PC-9 (cell line): Measurements from ENCODE around the gene ZSCAN23. TPM values are rescaled to one million over a fixed set of nuclear protein-coding genes. Genes with fewer than 3 reads are reported as not detected.
A peak's percentile ranks its signal among the peaks of the same experiment; 100 is the strongest.

Experiments used
- BruUV-seq: library from RNA; stranded (reverse); fragments of 400-500 nt; replicated peaks from 2 replicates; lab custom pipeline; 2021; lab: Mats Ljungman, UMichigan
- CTCF ChIA-PET: fragments of 300-600 bp; sonication (Branson Sonifier 250); formaldehyde crosslinking; loops from one replicate; lab custom pipeline; 2022; ENCODE audit warnings: antibody characterized with exemption; lab: Charles Lee
- POLR2A ChIA-PET: fragments of 300-600 bp; sonication (Branson Sonifier 250); formaldehyde crosslinking; loops from one replicate; lab custom pipeline; 2022; ENCODE audit warnings: antibody characterized with exemption; ENCODE audit not compliant: unreplicated experiment; lab: Charles Lee
- DNase-seq, 2 experiments: peaks; one replicate each; pipeline versions ENCODE4 v3.0.0 to v3.0.0-alpha.2; 2015 to 2022; ENCODE audit warnings: mixed read lengths in 1 of 2
- H2AFZ ChIP-seq: fragments of 200-600 bp; sonication (generic); 2 replicates; pipeline ENCODE4 v1.8.1; 2017; ENCODE audit warnings: antibody characterized with exemption
- H3F3A ChIP-seq: fragments of 200-600 bp; sonication (generic); 2 replicates; pipeline ENCODE4 v1.8.1; 2017; ENCODE audit warnings: antibody characterized with exemption, mild to moderate bottlenecking, low read depth; ENCODE audit not compliant: insufficient read depth
- H3K27ac ChIP-seq: fragments of 200-600 bp; sonication (generic); 2 replicates; pipeline ENCODE4 v1.6.1; 2016; ENCODE audit warnings: mixed run types
- H3K27me3 ChIP-seq: fragments of 200-600 bp; sonication (generic); 2 replicates; pipeline ENCODE4 v1.6.1; 2016; ENCODE audit warnings: low read depth, mixed run types; ENCODE audit not compliant: insufficient read depth
- H3K36me3 ChIP-seq: fragments of 200-600 bp; sonication (generic); 2 replicates; pipeline ENCODE4 v1.6.1; 2016; ENCODE audit warnings: low read depth, mixed run types
- H3K4me1 ChIP-seq: fragments of 200-600 bp; sonication (generic); replicated peaks from 2 replicates; pipeline ENCODE4 v1.6.1; 2016; ENCODE audit warnings: mixed run types; ENCODE audit not compliant: insufficient read depth
- H3K4me2 ChIP-seq: fragments of 200-600 bp; sonication (generic); 2 replicates; pipeline ENCODE4 v1.6.1; 2017; ENCODE audit warnings: mixed run types
- H3K4me3 ChIP-seq: fragments of 200-600 bp; sonication (generic); 2 replicates; pipeline ENCODE4 v1.6.1; 2016; ENCODE audit warnings: mixed run types
- H3K79me2 ChIP-seq: fragments of 200-600 bp; sonication (generic); 2 replicates; pipeline ENCODE4 v1.6.1; 2017; ENCODE audit warnings: low read depth, mixed run types
- H3K9me2 ChIP-seq: fragments of 200-600 bp; sonication (generic); 2 replicates; pipeline ENCODE4 v1.8.1; 2017; ENCODE audit warnings: mild to moderate bottlenecking; ENCODE audit not compliant: insufficient read depth
- H3K9me3 ChIP-seq: fragments of 200-600 bp; sonication (generic); 2 replicates; pipeline ENCODE4 v1.8.1; 2016; ENCODE audit warnings: low read depth; ENCODE audit not compliant: insufficient read depth
- H4K20me1 ChIP-seq: fragments of 200-600 bp; sonication (generic); 2 replicates; pipeline ENCODE4 v1.8.1; 2017; ENCODE audit not compliant: insufficient read depth
- CTCF ChIP-seq: fragments of 200-600 bp; sonication (generic); conservative IDR thresholded peaks from 2 replicates; pipeline ENCODE4 v1.6.1; 2017; ENCODE audit warnings: mixed run types, antibody characterized with exemption, mild to moderate bottlenecking, moderate library complexity
- EZH2 ChIP-seq: fragments of 200-600 bp; sonication (generic); IDR thresholded peaks from 2 replicates; pipeline ENCODE4 v1.8.0; 2017; ENCODE audit warnings: antibody characterized with exemption, low read depth
- intact Hi-C: fragments of 100-400 bp; cut with micrococcal nuclease; formaldehyde crosslinking; loops from one replicate; pipeline ENCODE4 v1.10.0; 2022; ENCODE audit not compliant: unreplicated experiment
- total RNA-seq: library from RNA; stranded (reverse); gene quantifications from 2 replicates; pipeline ENCODE4 v1.2.3, GENCODE V29; 2021

Gene ZSCAN23
- total RNA-seq, 1 experiment from 2014 or later: 9.1 TPM

DNA sequence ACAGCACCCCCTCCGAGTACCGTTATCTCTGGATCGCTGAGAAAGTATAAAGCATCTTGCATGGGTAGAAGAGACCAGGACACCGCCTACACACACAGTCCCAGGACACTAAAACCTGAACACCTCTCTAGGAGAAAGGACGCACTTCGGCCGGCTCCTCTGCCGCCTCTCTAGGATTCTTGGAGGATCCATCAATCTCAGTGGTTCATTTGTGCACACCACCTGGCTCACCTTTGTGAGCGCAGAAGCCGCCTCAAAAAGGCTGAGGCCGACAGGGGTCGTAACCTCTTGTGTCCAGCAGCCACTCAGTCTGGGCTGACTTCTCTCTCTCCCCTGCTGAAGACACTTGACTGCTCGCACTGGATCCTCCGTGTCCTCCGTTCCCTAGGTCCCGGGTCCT is 13.5 kb downstream of the ZSCAN23 start:
- BruUV-seq: no TSS peak
- Histone ChIP-seq H2AFZ (no peak overlapping the region), H3F3A (no peaks in the 10 kb centered on the region; the same call in 1 of the 2 replicates), H3K27ac (no peak overlapping the region), H3K27me3 (no peaks in the 10 kb centered on the region), H4K20me1 (no peaks in the 10 kb centered on the region; the same call in 1 of the 2 replicates), H3K9me3 (no peaks in the 10 kb centered on the region), H3K9me2 (no peaks in the 10 kb centered on the region), H3K4me2 (no peak overlapping the region), H3K79me2 (no peaks in the 10 kb centered on the region), H3K4me3 (no peak overlapping the region), H3K36me3 (peaks cover 7% of the 10 kb centered on the region), H3K4me1 (no peaks in the 10 kb centered on the region)
- no peak for DNase-seq
- ChIA-PET POLR2A (no interaction called here), CTCF (no interaction called here)
- no peak for TF ChIP-seq EZH2
- no peak for TF ChIP-seq CTCF
- intact Hi-C loops: no loop called here

- DNase-seq: no peak
- no peaks in the 10 kb centered on the region for H3K27me3 ChIP-seq
- no peaks in the 10 kb centered on the region for H3K9me2 ChIP-seq
- H3K79me2 ChIP-seq: no peaks in the 10 kb centered on the region
- no peaks in the 10 kb centered on the region; the same call in 1 of the 2 replicates for H3K4me1 ChIP-seq
- intact Hi-C loops: no loop called here
- no peaks in the 10 kb centered on the region for H3K9me3 ChIP-seq
- H3F3A ChIP-seq: no peaks in the 10 kb centered on the region
- H2AFZ ChIP-seq: no peak overlapping the region
- no TSS peak for BruUV-seq
- ChIA-PET CTCF (no interaction called here), POLR2A (no interaction called here)
- H3K4me3 ChIP-seq: no peak overlapping the region
- no peaks in the 10 kb centered on the region for H4K20me1 ChIP-seq
- H3K4me2 ChIP-seq: no peak overlapping the region
- TF ChIP-seq CTCF: no peak
- H3K27ac ChIP-seq: no peak overlapping the region
- peaks cover 11% of the 10 kb centered on the region; the same call in 1 of the 2 replicates for H3K36me3 ChIP-seq
Measured at GRCh38 chr6:28425944-28426541, 17.2 kb downstream of the ZSCAN23 start.

GRCh38 chr6:28424163-28424562 is 19.1 kb downstream of the ZSCAN23 start:
- no peak for TF ChIP-seq CTCF
- no peak for TF ChIP-seq EZH2
- Histone ChIP-seq H4K20me1 (no peaks in the 10 kb centered on the region), H3K27me3 (no peaks in the 10 kb centered on the region), H3K27ac (no peak overlapping the region), H3F3A (no peaks in the 10 kb centered on the region), H3K4me3 (no peak overlapping the region), H3K9me3 (no peaks in the 10 kb centered on the region), H3K4me1 (no peaks in the 10 kb centered on the region; the same call in 1 of the 2 replicates), H3K9me2 (no peaks in the 10 kb centered on the region), H3K36me3 (peaks cover 11% of the 10 kb centered on the region; the same call in 1 of the 2 replicates), H3K4me2 (no peak overlapping the region), H3K79me2 (no peaks in the 10 kb centered on the region), H2AFZ (no peak overlapping the region)
- intact Hi-C loops: no loop called here
- BruUV-seq: no TSS peak
- peak in 1 of 2 experiments; percentile 55 for DNase-seq
- ChIA-PET CTCF (no interaction called here), POLR2A (no interaction called here)
